ENCODE measurements around the gene CTTNBP2NL.

Gene CTTNBP2NL

DNA sequence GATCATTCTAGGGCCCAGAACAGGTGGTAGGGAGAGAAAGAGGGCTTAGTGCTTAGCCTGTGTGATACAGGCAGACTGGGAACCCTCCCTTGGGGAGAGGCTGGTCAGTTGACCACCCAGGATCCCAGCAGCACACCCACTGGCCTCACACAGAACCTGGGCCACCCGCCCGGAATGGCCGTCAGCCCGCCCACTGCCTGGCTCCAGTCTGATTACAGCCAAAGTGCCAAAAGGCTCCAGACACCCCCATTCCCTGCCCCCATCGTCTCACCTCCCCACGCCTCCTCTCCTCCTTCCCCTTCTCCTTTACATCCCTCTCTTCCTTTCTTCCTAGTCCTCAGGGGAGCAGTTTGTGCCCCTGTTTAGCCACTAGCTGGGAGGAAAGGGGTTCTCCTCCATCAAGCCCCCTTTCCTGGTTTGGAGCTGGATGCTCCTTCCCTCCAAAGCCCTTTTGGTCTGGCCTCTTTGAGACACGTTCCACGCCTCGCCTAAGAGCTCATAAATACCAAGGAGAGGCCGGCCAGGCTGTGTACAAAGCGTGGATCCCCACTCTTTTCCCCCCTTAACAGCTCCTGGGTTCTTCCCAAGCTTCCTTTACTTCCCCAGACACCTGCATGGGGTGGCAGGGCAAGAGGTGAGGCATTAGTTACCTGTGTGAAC lies 108.1 kb downstream of the CTTNBP2NL start:
- no peak overlapping the region for H2BK15ac ChIP-seq (replicated peaks; ENCODE audit: low read depth)
- H3K27ac ChIP-seq (ENCODE audit: low read depth, low read length): no peak overlapping the region
- no peak overlapping the region for H3K4ac ChIP-seq (ENCODE audit: low read depth, low read length)
- no peak overlapping the region for H2BK120ac ChIP-seq (ENCODE audit: low read depth, low read length)
- H3K18ac ChIP-seq (ENCODE audit: low read length): no peak overlapping the region
- no peaks in the 10 kb centered on the region for H3K79me1 ChIP-seq (ENCODE audit: low read length)
- DNase-seq: no peak
- WGBS (ENCODE audit: extremely low coverage, insufficient coverage, low lambda C conversion rate): no CpG with 5 or more reads among the region's 11 CpGs
- no peak overlapping the region for H4K8ac ChIP-seq (ENCODE audit: low read depth, low read length)
- no peaks in the 10 kb centered on the region for H3K79me2 ChIP-seq (ENCODE audit: control insufficient read depth, insufficient read depth, low read length)
- H3K56ac ChIP-seq (ENCODE audit: low read length): no peak overlapping the region
- peaks cover 13% of the 10 kb centered on the region for H3K27me3 ChIP-seq (ENCODE audit: insufficient read depth, low read length, poor library complexity)
- no peaks in the 10 kb centered on the region for H3K36me3 ChIP-seq (ENCODE audit: control insufficient read depth, insufficient read depth, low read length)
- no peak overlapping the region for H3K4me3 ChIP-seq (ENCODE audit: low read length)
- no peak overlapping the region for H2AK5ac ChIP-seq (ENCODE audit: low read length)
- no peak overlapping the region for H3K23ac ChIP-seq (ENCODE audit: low read length)
- no peaks in the 10 kb centered on the region for H3K4me1 ChIP-seq (ENCODE audit: control insufficient read depth, low read depth, low read length)
- H3K9ac ChIP-seq (ENCODE audit: low read length): no peak overlapping the region
- H2BK5ac ChIP-seq (ENCODE audit: low read length): no peak overlapping the region
- no peak overlapping the region for H4K5ac ChIP-seq (ENCODE audit: low read length)
- H3K4me2 ChIP-seq (ENCODE audit: low read length): no peak overlapping the region

DNA sequence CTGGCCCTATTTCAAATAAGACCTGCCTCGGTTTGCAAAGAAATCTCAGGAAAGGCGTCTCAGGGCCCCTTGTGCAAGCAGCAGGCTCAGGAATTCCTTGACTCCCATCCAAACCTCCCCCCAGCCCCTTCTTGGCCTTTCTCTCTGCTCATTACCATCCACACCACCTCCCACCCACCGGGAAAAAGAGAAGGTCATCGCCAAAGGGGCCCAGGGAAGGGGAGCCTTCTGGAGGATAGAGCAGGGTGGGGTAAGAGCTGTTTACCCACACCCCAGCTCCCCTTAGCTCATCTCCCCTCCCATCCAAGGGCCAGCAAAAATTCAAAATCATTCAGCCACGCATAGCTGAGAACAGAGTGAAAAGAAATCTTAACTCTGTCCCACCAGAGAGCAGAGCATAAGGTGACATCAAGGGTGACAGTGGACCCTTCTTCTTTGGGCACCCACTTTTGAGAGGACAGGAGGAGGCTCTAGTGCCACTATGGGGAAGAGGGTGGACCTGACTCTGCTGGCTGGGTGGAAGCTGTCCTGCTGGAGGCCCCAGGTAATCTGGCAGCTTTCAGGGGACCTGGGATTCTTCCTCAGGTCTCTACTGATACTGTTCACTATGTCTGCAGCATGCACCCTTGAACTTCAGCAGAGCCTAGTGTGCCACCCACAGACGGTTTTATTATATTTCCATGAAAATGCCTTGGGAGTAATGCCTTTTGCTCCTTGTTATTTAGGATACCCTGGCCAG lies 108.8 kb downstream of the CTTNBP2NL start:
- no peak for DNase-seq
- H3K4me1 ChIP-seq (ENCODE audit: control insufficient read depth, low read depth, low read length): no peaks in the 10 kb centered on the region
- no peak overlapping the region for H3K27ac ChIP-seq (ENCODE audit: low read depth, low read length)
- H3K9ac ChIP-seq (ENCODE audit: low read length): no peak overlapping the region
- no peak overlapping the region for H4K5ac ChIP-seq (ENCODE audit: low read length)
- H3K79me2 ChIP-seq (ENCODE audit: control insufficient read depth, insufficient read depth, low read length): no peaks in the 10 kb centered on the region
- no peak overlapping the region for H3K4me3 ChIP-seq (ENCODE audit: low read length)
- no peak overlapping the region for H3K23ac ChIP-seq (ENCODE audit: low read length)
- peaks cover 13% of the 10 kb centered on the region for H3K27me3 ChIP-seq (ENCODE audit: insufficient read depth, low read length, poor library complexity)
- no peak overlapping the region for H4K8ac ChIP-seq (ENCODE audit: low read depth, low read length)
- no peak overlapping the region for H2BK5ac ChIP-seq (ENCODE audit: low read length)
- H2BK120ac ChIP-seq (ENCODE audit: low read depth, low read length): no peak overlapping the region
- no peak overlapping the region for H2AK5ac ChIP-seq (ENCODE audit: low read length)
- H3K18ac ChIP-seq (ENCODE audit: low read length): no peak overlapping the region
- H3K36me3 ChIP-seq (ENCODE audit: control insufficient read depth, insufficient read depth, low read length): no peaks in the 10 kb centered on the region
- no peak overlapping the region for H3K4me2 ChIP-seq (ENCODE audit: low read length)
- WGBS (ENCODE audit: extremely low coverage, insufficient coverage, low lambda C conversion rate): no CpG with 5 or more reads among the region's 6 CpGs
- H2BK15ac ChIP-seq (replicated peaks; ENCODE audit: low read depth): no peak overlapping the region
- H3K4ac ChIP-seq (ENCODE audit: low read depth, low read length): no peak overlapping the region
- no peak overlapping the region for H3K56ac ChIP-seq (ENCODE audit: low read length)
- H3K79me1 ChIP-seq (ENCODE audit: low read length): no peaks in the 10 kb centered on the region

DNA sequence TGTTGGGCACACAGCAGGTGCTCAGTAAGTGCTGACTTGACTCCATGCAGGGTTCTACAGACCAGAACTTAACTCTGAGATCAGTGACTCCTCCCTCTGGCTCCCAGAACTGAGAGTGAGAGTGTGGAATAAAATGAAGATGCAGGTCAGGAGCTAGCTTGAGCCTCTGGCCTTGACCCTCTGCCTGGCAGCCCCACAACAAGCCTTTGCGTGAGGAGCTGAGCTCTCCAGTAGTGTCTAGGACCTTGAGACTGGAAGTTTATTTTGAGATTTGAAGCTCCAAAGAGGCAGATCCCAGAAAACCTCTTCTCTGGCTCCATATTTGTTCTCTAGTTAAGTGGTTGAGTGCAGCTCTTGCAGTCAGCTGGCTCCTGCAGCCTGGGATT lies 109.4 kb downstream of the CTTNBP2NL start:
- no peak overlapping the region for H4K5ac ChIP-seq (ENCODE audit: low read length)
- H4K8ac ChIP-seq (ENCODE audit: low read depth, low read length): no peak overlapping the region
- H3K27ac ChIP-seq (ENCODE audit: low read depth, low read length): no peak overlapping the region
- peaks cover 5% of the 10 kb centered on the region for H3K4me1 ChIP-seq (ENCODE audit: control insufficient read depth, low read depth, low read length)
- no peak overlapping the region for H2AK5ac ChIP-seq (ENCODE audit: low read length)
- H3K18ac ChIP-seq (ENCODE audit: low read length): no peak overlapping the region
- H3K23ac ChIP-seq (ENCODE audit: low read length): no peak overlapping the region
- peaks cover 19% of the 10 kb centered on the region for H3K27me3 ChIP-seq (ENCODE audit: insufficient read depth, low read length, poor library complexity)
- no peaks in the 10 kb centered on the region for H3K79me2 ChIP-seq (ENCODE audit: control insufficient read depth, insufficient read depth, low read length)
- no peak overlapping the region for H2BK5ac ChIP-seq (ENCODE audit: low read length)
- H3K36me3 ChIP-seq (ENCODE audit: control insufficient read depth, insufficient read depth, low read length): no peaks in the 10 kb centered on the region
- DNase-seq: no peak
- H3K56ac ChIP-seq (ENCODE audit: low read length): no peak overlapping the region
- H3K9ac ChIP-seq (ENCODE audit: low read length): no peak overlapping the region
- H2BK15ac ChIP-seq (replicated peaks; ENCODE audit: low read depth): no peak overlapping the region
- no peak overlapping the region for H3K4ac ChIP-seq (ENCODE audit: low read depth, low read length)
- no CpG with 5 or more reads among the region's 1 CpG for WGBS (ENCODE audit: extremely low coverage, insufficient coverage, low lambda C conversion rate)
- no peak overlapping the region for H3K4me2 ChIP-seq (ENCODE audit: low read length)
- no peak overlapping the region for H3K4me3 ChIP-seq (ENCODE audit: low read length)
- H3K79me1 ChIP-seq (ENCODE audit: low read length): no peaks in the 10 kb centered on the region
- no peak overlapping the region for H2BK120ac ChIP-seq (ENCODE audit: low read depth, low read length)

DNA sequence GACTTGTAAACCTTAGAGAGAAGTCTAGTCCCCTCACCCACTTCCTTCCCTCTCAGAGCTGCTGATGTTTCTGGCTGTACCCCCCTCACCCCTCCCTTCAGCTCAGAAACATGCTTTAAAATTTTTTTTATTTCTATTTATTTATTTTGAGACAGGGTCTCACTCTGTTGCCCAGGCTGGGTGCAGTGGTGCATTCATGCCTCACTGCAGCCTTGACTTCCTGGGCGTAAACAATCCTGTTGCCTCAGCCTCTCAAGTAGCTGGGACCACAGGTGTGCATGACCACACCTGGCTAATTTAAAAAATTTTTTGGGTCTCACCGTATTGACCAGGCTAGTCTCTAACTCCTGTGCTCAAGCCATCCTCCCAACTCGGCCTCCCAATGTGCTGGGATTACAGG lies 109.9 kb downstream of the CTTNBP2NL start:
- H3K18ac ChIP-seq (ENCODE audit: low read length): no peak overlapping the region
- no peak overlapping the region for H4K5ac ChIP-seq (ENCODE audit: low read length)
- no CpG with 5 or more reads among the region's 3 CpGs for WGBS (ENCODE audit: extremely low coverage, insufficient coverage, low lambda C conversion rate)
- H3K79me1 ChIP-seq (ENCODE audit: low read length): no peaks in the 10 kb centered on the region
- peaks cover 5% of the 10 kb centered on the region for H3K4me1 ChIP-seq (ENCODE audit: control insufficient read depth, low read depth, low read length)
- peaks cover 18% of the 10 kb centered on the region for H3K27me3 ChIP-seq (ENCODE audit: insufficient read depth, low read length, poor library complexity)
- H3K79me2 ChIP-seq (ENCODE audit: control insufficient read depth, insufficient read depth, low read length): no peaks in the 10 kb centered on the region
- H2BK5ac ChIP-seq (ENCODE audit: low read length): no peak overlapping the region
- no peak overlapping the region for H2AK5ac ChIP-seq (ENCODE audit: low read length)
- no peak overlapping the region for H4K8ac ChIP-seq (ENCODE audit: low read depth, low read length)
- H3K4me3 ChIP-seq (ENCODE audit: low read length): no peak overlapping the region
- H3K56ac ChIP-seq (ENCODE audit: low read length): no peak overlapping the region
- no peak overlapping the region for H3K9ac ChIP-seq (ENCODE audit: low read length)
- no peaks in the 10 kb centered on the region for H3K36me3 ChIP-seq (ENCODE audit: control insufficient read depth, insufficient read depth, low read length)
- no peak overlapping the region for H2BK120ac ChIP-seq (ENCODE audit: low read depth, low read length)
- no peak overlapping the region for H3K4ac ChIP-seq (ENCODE audit: low read depth, low read length)
- no peak overlapping the region for H3K4me2 ChIP-seq (ENCODE audit: low read length)
- no peak overlapping the region for H3K27ac ChIP-seq (ENCODE audit: low read depth, low read length)
- H2BK15ac ChIP-seq (replicated peaks; ENCODE audit: low read depth): no peak overlapping the region
- no peak overlapping the region for H3K23ac ChIP-seq (ENCODE audit: low read length)
- no peak for DNase-seq

DNA sequence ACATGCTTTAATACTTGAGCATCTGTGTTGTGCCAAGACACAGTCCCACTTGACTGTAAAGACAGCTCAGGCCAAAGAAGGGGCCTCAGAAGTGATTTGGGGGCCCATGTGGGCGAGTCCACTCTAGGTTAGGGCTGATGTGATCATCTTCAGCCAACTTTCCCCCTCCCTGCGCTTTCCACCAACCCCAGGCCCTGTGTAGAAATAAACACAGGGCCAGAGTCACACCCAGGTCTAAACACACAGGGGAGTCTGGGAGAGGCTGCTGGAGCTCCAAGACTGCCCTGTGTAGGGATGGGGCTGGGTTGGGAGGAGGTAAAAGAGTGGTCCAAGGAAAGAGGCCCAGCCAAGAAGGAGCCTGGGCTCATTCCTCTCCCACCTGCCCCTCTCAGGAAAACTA lies 110.3 kb downstream of the CTTNBP2NL start:
- Histone ChIP-seq H2BK5ac (ENCODE audit: low read length) (no peak overlapping the region), H3K4me2 (ENCODE audit: low read length) (no peak overlapping the region), H4K5ac (ENCODE audit: low read length) (no peak overlapping the region), H3K4ac (ENCODE audit: low read depth, low read length) (no peak overlapping the region), H3K18ac (ENCODE audit: low read length) (no peak overlapping the region), H3K56ac (ENCODE audit: low read length) (no peak overlapping the region), H3K4me3 (ENCODE audit: low read length) (no peak overlapping the region), H3K79me2 (ENCODE audit: control insufficient read depth, insufficient read depth, low read length) (no peaks in the 10 kb centered on the region), H3K4me1 (ENCODE audit: control insufficient read depth, low read depth, low read length) (peaks cover 5% of the 10 kb centered on the region), H2BK120ac (ENCODE audit: low read depth, low read length) (no peak overlapping the region), H3K36me3 (ENCODE audit: control insufficient read depth, insufficient read depth, low read length) (no peaks in the 10 kb centered on the region), H3K23ac (ENCODE audit: low read length) (no peak overlapping the region), H3K27ac (ENCODE audit: low read depth, low read length) (no peak overlapping the region), H3K79me1 (ENCODE audit: low read length) (no peaks in the 10 kb centered on the region), H2AK5ac (ENCODE audit: low read length) (no peak overlapping the region), H4K8ac (ENCODE audit: low read depth, low read length) (no peak overlapping the region), H3K9ac (ENCODE audit: low read length) (no peak overlapping the region), H3K27me3 (ENCODE audit: insufficient read depth, low read length, poor library complexity) (peaks cover 14% of the 10 kb centered on the region), H2BK15ac (replicated peaks; ENCODE audit: low read depth) (no peak overlapping the region)
- DNase-seq: no peak
- WGBS (ENCODE audit: extremely low coverage, insufficient coverage, low lambda C conversion rate): no CpG with 5 or more reads among the region's 2 CpGs

Data from mesendoderm (in vitro differentiated cells).